CD4-positive, alpha-beta T cell (primary cell): ENCODE results near the gene PRG2. TPM values are rescaled to one million over a fixed set of nuclear protein-coding genes. Genes with fewer than 3 reads are reported as not detected.
"Not testable (repeated sequence)": the region's sequence is repeated elsewhere in the genome, so short reads cannot be mapped to it uniquely, and the experiment has no call there.

Source experiments
- ATAC-seq: fragments of 200-7000 bp; cut with Tn5 transposase; one replicate; pipeline ENCODE4 v1.10.0; 2022; ENCODE audit warnings: mild to moderate bottlenecking; ENCODE audit not compliant: poor library complexity
- CTCF ChIA-PET: fragments of 350-600 bp; sonication (Branson Sonifier 250); formaldehyde crosslinking; loops from one replicate; lab custom pipeline; 2021; ENCODE audit warnings: antibody characterized with exemption, inconsistent platforms; lab: Charles Lee
- POLR2A ChIA-PET: fragments of 350-600 bp; sonication (Branson Sonifier 250); formaldehyde crosslinking; loops from one replicate; lab custom pipeline; 2021; ENCODE audit warnings: antibody characterized with exemption, inconsistent platforms; lab: Charles Lee
- DNase-seq, 14 experiments: peaks; one replicate each; pipeline ENCODE4 v3.0.0-alpha.2; 2013 to 2020; ENCODE audit warnings: mixed read lengths in 2 of 14
- H3K27ac ChIP-seq, 2 donors: one replicate each; pipeline versions ENCODE4 v1.5.1 to v1.7.0; 2013; ENCODE audit warnings: low read length in 2 of 2, low read depth in 1 of 2, mild to moderate bottlenecking in 1 of 2
- H3K27me3 ChIP-seq, 2 experiments: 1 replicate in 1 of 2; 2 replicates in 1 of 2; pipeline versions ENCODE4 v1.6.1 to v1.7.0; 2013; ENCODE audit warnings: low read length in 2 of 2, control low read depth in 1 of 2, mild to moderate bottlenecking in 1 of 2, moderate library complexity in 1 of 2; ENCODE audit not compliant: insufficient read depth in 2 of 2, control insufficient read depth in 1 of 2
- H3K36me3 ChIP-seq: one replicate; pipeline ENCODE4 v1.6.1; 2013; ENCODE audit warnings: low read length, control low read depth; ENCODE audit not compliant: insufficient read depth
- H3K4me1 ChIP-seq: one replicate; pipeline ENCODE4 v1.6.1; 2013; ENCODE audit warnings: low read length, control low read depth; ENCODE audit not compliant: insufficient read depth
- H3K4me3 ChIP-seq: one replicate; pipeline ENCODE4 v1.5.1; 2013; ENCODE audit warnings: mild to moderate bottlenecking, low read length, moderate library complexity
- H3K9me3 ChIP-seq, 2 experiments: 1 replicate in 1 of 2; 2 replicates in 1 of 2; pipeline versions ENCODE4 v1.6.1 to v1.7.0; 2013; ENCODE audit warnings: low read length in 2 of 2, mild to moderate bottlenecking in 2 of 2, control low read depth in 1 of 2, moderate library complexity in 1 of 2; ENCODE audit not compliant: control insufficient read depth in 1 of 2, insufficient read depth in 1 of 2
- H3K27ac Mint-ChIP-seq: one replicate; pipeline ENCODE4 v1.8.0; 2020; ENCODE audit warnings: mixed read lengths
- H3K27me3 Mint-ChIP-seq: one replicate; pipeline ENCODE4 v1.8.0; 2021; ENCODE audit warnings: mixed read lengths
- H3K36me3 Mint-ChIP-seq: one replicate; pipeline ENCODE4 v1.8.0; 2021; ENCODE audit warnings: low read depth, mixed read lengths
- H3K4me1 Mint-ChIP-seq: one replicate; pipeline ENCODE4 v1.8.0; 2021; ENCODE audit warnings: low read depth, mixed read lengths
- H3K4me3 Mint-ChIP-seq: one replicate; pipeline ENCODE4 v1.8.0; 2020; ENCODE audit warnings: mild to moderate bottlenecking, mixed read lengths
- H3K9me3 Mint-ChIP-seq: one replicate; pipeline ENCODE4 v1.8.0; 2020; ENCODE audit warnings: mixed read lengths
- CTCF ChIP-seq: fragments of 200-600 bp; IDR thresholded peaks from one replicate; pipeline ENCODE4 v1.8.0; 2022; ENCODE audit warnings: antibody characterized with exemption, mild to moderate bottlenecking
- intact Hi-C, 2 experiments: fragments of 100-400 bp; cut with DNase I in 1 of 2; cut with micrococcal nuclease in 1 of 2; formaldehyde crosslinking; loops; one replicate each; pipeline versions ENCODE4 v1.15.1 to v1.9.0; 2023 to 2025; cut with DNase I, micrococcal nuclease
- total RNA-seq, 174 experiments: library from RNA in 2 of 174; stranded (reverse) in 2 of 174; gene quantifications; one replicate each; pipeline ENCODE4 v1.2.3 and lab custom pipeline; 2021 to 2026

The PRG2 gene
- total RNA-seq, 2 experiments from 2014 or later: 0.53 to 1.1 TPM

- ChIA-PET CTCF (interaction anchor here (2.0 kb wide), 1 partner anchor 119 kb away, joined by 5 read pairs; no protein-coding TSS in a partner anchor), POLR2A (no interaction called here)
- Histone ChIP-seq H3K36me3 (no peaks in the 10 kb centered on the region), H3K9me3 (no peaks in the 10 kb centered on the region), H3K27me3 (no peaks in the 10 kb centered on the region), H3K4me3 (no peak overlapping the region), H3K27ac (no peak overlapping the region), H3K4me1 (peaks cover 21% of the 10 kb centered on the region)
- DNase-seq (no peak), ATAC-seq (no peak)
- intact Hi-C loops: loop anchor here (5.0 to 10.0 kb wide), 5 partner anchors 83 to 1805 kb away; partner anchors contain the start of genes FAM111A (in 1 of the 2), MED19 (in 1 of the 2), TMX2 (in 1 of the 2) and ZDHHC5 (in 1 of the 2)
- no peak overlapping the region for H3K27ac Mint-ChIP-seq
- TF ChIP-seq CTCF: no peak
- H3K36me3 Mint-ChIP-seq: peaks cover 13% of the 10 kb centered on the region
- H3K4me1 Mint-ChIP-seq: peaks cover 22% of the 10 kb centered on the region
- H3K4me3 Mint-ChIP-seq: peak overlapping the region; percentile 46
- no peaks in the 10 kb centered on the region for H3K9me3 Mint-ChIP-seq
- no peaks in the 10 kb centered on the region for H3K27me3 Mint-ChIP-seq
Observed at GRCh38 chr11:57339328-57339727, 51.1 kb downstream of the PRG2 start.

GRCh38 chr11:57338142-57338541 lies 52.3 kb downstream of the PRG2 start, which contains the start of gene P2RX3:
Gene P2RX3, plus strand, starts transcription at chr11:57338352. Its CDS starts 199 bp downstream, at chr11:57338551.
- DNase-seq (no peak), ATAC-seq (no peak)
- no peaks in the 10 kb centered on the region for H3K9me3 Mint-ChIP-seq
- no peaks in the 10 kb centered on the region for H3K9me3 ChIP-seq
- peaks cover 29% of the 10 kb centered on the region for H3K4me1 Mint-ChIP-seq
- no peak within 1 kb of the TSS for H3K27ac ChIP-seq
- no peak within 1 kb of the TSS for H3K4me3 ChIP-seq
- intact Hi-C loops: loop anchor here (5.0 to 10.0 kb wide), 5 partner anchors 84 to 1807 kb away; partner anchors contain the start of genes FAM111A (in 1 of the 2), MED19 (in 1 of the 2), TMX2 (in 1 of the 2) and ZDHHC5 (in 1 of the 2)
- no peaks in the 10 kb centered on the region for H3K27me3 ChIP-seq
- H3K4me1 ChIP-seq: peaks cover 29% of the 10 kb centered on the region
- ChIA-PET CTCF (interaction anchor here (2.0 kb wide), 1 partner anchor 120 kb away, joined by 5 read pairs; no protein-coding TSS in a partner anchor), POLR2A (interaction anchor here (5.2 kb wide), 1 partner anchor 13 kb away, joined by 107 read pairs; the partner anchor contains the start of gene TNKS1BP1)
- H3K27ac Mint-ChIP-seq: peak within 1 kb of the TSS; percentile 96
- no peaks in the 10 kb centered on the region for H3K27me3 Mint-ChIP-seq
- H3K36me3 Mint-ChIP-seq: peaks cover 22% of the 10 kb centered on the region
- TF ChIP-seq CTCF: no peak
- H3K36me3 ChIP-seq: peaks cover 8% of the 10 kb centered on the region
- H3K4me3 Mint-ChIP-seq: peak within 1 kb of the TSS; percentile 58

- intact Hi-C loops: loop anchor here (2.0 to 10.0 kb wide), 6 partner anchors 85 to 1808 kb away; partner anchors contain the start of genes FAM111A (in 1 of the 2), MED19 (in 1 of the 2), TIMM10 (in 1 of the 2) and TMX2 (in 1 of the 2)
- not testable (repeated sequence) for H3K9me3 Mint-ChIP-seq, H3K4me3 ChIP-seq, H3K9me3 ChIP-seq, DNase-seq, H3K27me3 ChIP-seq, H3K27me3 Mint-ChIP-seq, ATAC-seq
- H3K36me3 Mint-ChIP-seq: peaks cover 35% of the 10 kb centered on the region
- H3K27ac Mint-ChIP-seq: peak overlapping the region; percentile 96
- Histone ChIP-seq H3K4me1 (peaks cover 29% of the 10 kb centered on the region), H3K27ac (peak overlapping the region; percentile 72 to 85), H3K36me3 (peaks cover 21% of the 10 kb centered on the region)
- peak overlapping the region; percentile 89 for H3K4me3 Mint-ChIP-seq
- peaks cover 29% of the 10 kb centered on the region for H3K4me1 Mint-ChIP-seq
- POLR2A ChIA-PET: interaction anchor here (1.5 to 5.2 kb wide), 2 partner anchors 11 to 404 kb away, joined by 6 to 107 read pairs; partner anchors contain the start of genes SELENOH and TNKS1BP1
- CTCF ChIA-PET: interaction anchor here (0.6 to 0.9 kb wide), 2 partner anchors 120 to 190 kb away, joined by 3 read pairs; no protein-coding TSS in a partner anchor
Observed at GRCh38 chr11:57336856-57337255, 53.6 kb downstream of the PRG2 start.

Other genes starting within 250 kb of the PRG2 start
- gene LRRC55, start 208.7 kb downstream of the PRG2 start, total RNA-seq: not detected
- not detected for gene APLNR, start 153.4 kb downstream of the PRG2 start, total RNA-seq
- 10 to 100 TPM; 12.9 to 13.2 TPM for gene TNKS1BP1, start 65.7 kb downstream of the PRG2 start, total RNA-seq
- 10 to 100 TPM; 36.7 to 41.2 TPM for gene SSRP1, start 54.8 kb downstream of the PRG2 start, total RNA-seq
- gene P2RX3, start 52.3 kb downstream of the PRG2 start, total RNA-seq: not detected
- gene PRG3, start 9.5 kb downstream of the PRG2 start, total RNA-seq: not detected
- 1 to 10 TPM; 6.9 to 7.3 TPM for gene SLC43A3, start 36.5 kb upstream of the PRG2 start, total RNA-seq
- gene RTN4RL2, start 69.9 kb upstream of the PRG2 start, total RNA-seq: under 1 TPM; 0.17 to 0.19 TPM
- 1 to 10 TPM; 3.1 to 4.2 TPM for gene SLC43A1, start 125.1 kb upstream of the PRG2 start, total RNA-seq
- gene TIMM10, start 140.1 kb upstream of the PRG2 start, total RNA-seq: 10 to 100 TPM; 28.0 TPM
- gene SMTNL1, start 146.9 kb upstream of the PRG2 start, total RNA-seq: not detected
- gene UBE2L6, start 177.0 kb upstream of the PRG2 start, total RNA-seq: 10 to 100 TPM; 35.0 to 36.2 TPM
- under 1 TPM in 1 of 2 experiments, not detected in 1; 0.53 TPM for gene SERPING1, start 207.0 kb upstream of the PRG2 start, total RNA-seq